GM18498 (cell line): ENCODE measurements around the gene TFIP11.

ENCODE experiments used
- ATAC-seq: cut with Tn5 transposase; IDR thresholded peaks from one replicate; pipeline ENCODE4 v1.9.1; 2021; ENCODE audit warnings: mild to moderate bottlenecking, moderate library complexity; ENCODE audit not compliant: unreplicated experiment

The TFIP11 gene

GRCh38 chr22:26508148-26508547 lies 4.1 kb downstream of the TFIP11 start:
- ATAC-seq: no peak

GRCh38 chr22:26503758-26504157 lies 8.5 kb downstream of the TFIP11 start:
- no peak for ATAC-seq

GRCh38 chr22:26502688-26503561 lies 9.3 kb downstream of the TFIP11 start:
- ATAC-seq: no peak

- no peak for ATAC-seq
These were observed 10.3 kb downstream of the TFIP11 start for GRCh38 chr22:26501996-26502395.

GRCh38 chr22:26499188-26499703 lies 13.0 kb downstream of the TFIP11 start:
- ATAC-seq: no peak

GRCh38 chr22:26496456-26496855 lies 15.8 kb downstream of the TFIP11 start:
- ATAC-seq: no peak

- no peak for ATAC-seq
These were observed 17.8 kb downstream of the TFIP11 start for GRCh38 chr22:26494506-26494905.

GRCh38 chr22:26492220-26492619 lies 20.1 kb downstream of the TFIP11 start:
- ATAC-seq: no peak

GRCh38 chr22:26489447-26490036 lies 22.7 kb downstream of the TFIP11 start:
- no peak for ATAC-seq

- ATAC-seq: no peak
These were observed 24.3 kb downstream of the TFIP11 start for GRCh38 chr22:26487996-26488395.

- ATAC-seq: no peak
These were observed 25.9 kb downstream of the TFIP11 start for GRCh38 chr22:26486394-26486793.

GRCh38 chr22:26485806-26486390 lies 26.4 kb downstream of the TFIP11 start:
- no peak for ATAC-seq

- ATAC-seq: no peak
These were observed 27.3 kb downstream of the TFIP11 start for GRCh38 chr22:26485013-26485412.

GRCh38 chr22:26484360-26484706 lies 27.9 kb downstream of the TFIP11 start:
- ATAC-seq: no peak

- ATAC-seq: peak; percentile 75
These were observed 28.6 kb downstream of the TFIP11 start, which contains the start of the genes HPS4 and SRRD for GRCh38 chr22:26483439-26484359. Gene HPS4 (minus strand): TSS chr22:26483783. CDS start chr22:26481762, 2,021 bp downstream. Gene SRRD (plus strand): TSS chr22:26483877. CDS start chr22:26483891, 14 bp downstream.

- peak; percentile 3 for ATAC-seq
These were observed 29.2 kb downstream of the TFIP11 start for GRCh38 chr22:26483043-26483438.

- no peak for ATAC-seq
These were observed 30.1 kb downstream of the TFIP11 start for GRCh38 chr22:26482161-26482560.

- no peak for ATAC-seq
These were observed 30.6 kb downstream of the TFIP11 start for GRCh38 chr22:26481694-26482093.

GRCh38 chr22:26481112-26481693 lies 31.1 kb downstream of the TFIP11 start:
- no peak for ATAC-seq

GRCh38 chr22:26480611-26480932 lies 31.7 kb downstream of the TFIP11 start:
- no peak for ATAC-seq
